GM10248 (cell line): ENCODE data around the gene PRXL2B.
A peak's percentile ranks its signal among the peaks of the same experiment; 100 is the strongest.

Experiments used
- CTCF ChIA-PET: fragments of 300-600 bp; sonication (Branson Sonifier 250); formaldehyde crosslinking; extraction: SDS; loops from one replicate; lab custom pipeline; 2021; ENCODE audit warnings: antibody characterized with exemption; lab: Yijun Ruan, JAX
- POLR2A ChIA-PET: fragments of 350-650 bp; sonication (Branson Sonifier 250); formaldehyde crosslinking; extraction: SDS; loops from one replicate; lab custom pipeline; 2020; ENCODE audit warnings: antibody characterized with exemption; lab: Yijun Ruan, JAX
- DNase-seq: peaks from one replicate; pipeline ENCODE4 v3.0.0; 2012; ENCODE audit errors: extremely low spot score
- CTCF ChIP-seq: IDR thresholded peaks from 2 replicates; pipeline ENCODE4 v1.5.1; 2012; ENCODE audit warnings: mild to moderate bottlenecking, low read depth; ENCODE audit errors: extremely low read depth, missing control alignments, control extremely low read depth

Gene PRXL2B

GRCh38 chr1:2586154-2587070 is at the start of gene PRXL2B:
Gene PRXL2B (plus strand): TSS chr1:2586777. CDS start chr1:2586886, 109 bp downstream.
- ChIA-PET CTCF (interaction anchor here (0.9 to 5.3 kb wide), 6 partner anchors 12 to 58 kb away, joined by 3 to 40 read pairs (median 3); no protein-coding TSS in a partner anchor), POLR2A (interaction anchor here (0.6 to 2.7 kb wide), 5 partner anchors 25 to 284 kb away, joined by 3 to 12 read pairs (median 7); partner anchors contain the start of gene PANK4)
- DNase-seq: peak; percentile 99
- TF ChIP-seq CTCF: no peak

- ChIA-PET CTCF (no interaction called here), POLR2A (no interaction called here)
- no peak for TF ChIP-seq CTCF
- DNase-seq: no peak
These were observed 48.8 kb upstream of the PRXL2B start for GRCh38 chr1:2537784-2538115.

- no peak for TF ChIP-seq CTCF
- POLR2A ChIA-PET: no interaction called here
- CTCF ChIA-PET: interaction anchor here (0.7 to 2.1 kb wide), 2 partner anchors 9 kb away, joined by 3 to 9 read pairs; partner anchors contain the start of gene HES5
- no peak for DNase-seq
These were observed 48.2 kb upstream of the PRXL2B start for GRCh38 chr1:2538376-2538775.

- TF ChIP-seq CTCF: no peak
- CTCF ChIA-PET: interaction anchor here (0.7 to 2.1 kb wide), 2 partner anchors 9 to 10 kb away, joined by 3 to 9 read pairs; partner anchors contain the start of gene HES5
- POLR2A ChIA-PET: no interaction called here
- DNase-seq: no peak
These were observed 47.7 kb upstream of the PRXL2B start for GRCh38 chr1:2538872-2539271.

- ChIA-PET POLR2A (no interaction called here), CTCF (interaction anchor here (0.7 to 2.1 kb wide), 4 partner anchors 8 to 21 kb away, joined by 3 to 9 read pairs (median 3); partner anchors contain the start of gene HES5)
- no peak for DNase-seq
- TF ChIP-seq CTCF: peak; percentile 29
These were observed 47.2 kb upstream of the PRXL2B start for GRCh38 chr1:2539312-2539907.

- no peak for DNase-seq
- TF ChIP-seq CTCF: no peak
- ChIA-PET CTCF (interaction anchor here (1.1 to 2.1 kb wide), 4 partner anchors 8 to 15 kb away, joined by 3 to 9 read pairs (median 5); partner anchors contain the start of genes HES5 and PANK4), POLR2A (no interaction called here)
These were observed 45.6 kb upstream of the PRXL2B start for GRCh38 chr1:2540816-2541492.
